Measurements from ENCODE around the gene CHRNE. TPM values are rescaled to one million over a fixed set of nuclear protein-coding genes. Genes with fewer than 3 reads are reported as not detected.

Gene CHRNE
- total RNA-seq = 0.32 and 0.44 TPM in 2 replicates

DNA sequence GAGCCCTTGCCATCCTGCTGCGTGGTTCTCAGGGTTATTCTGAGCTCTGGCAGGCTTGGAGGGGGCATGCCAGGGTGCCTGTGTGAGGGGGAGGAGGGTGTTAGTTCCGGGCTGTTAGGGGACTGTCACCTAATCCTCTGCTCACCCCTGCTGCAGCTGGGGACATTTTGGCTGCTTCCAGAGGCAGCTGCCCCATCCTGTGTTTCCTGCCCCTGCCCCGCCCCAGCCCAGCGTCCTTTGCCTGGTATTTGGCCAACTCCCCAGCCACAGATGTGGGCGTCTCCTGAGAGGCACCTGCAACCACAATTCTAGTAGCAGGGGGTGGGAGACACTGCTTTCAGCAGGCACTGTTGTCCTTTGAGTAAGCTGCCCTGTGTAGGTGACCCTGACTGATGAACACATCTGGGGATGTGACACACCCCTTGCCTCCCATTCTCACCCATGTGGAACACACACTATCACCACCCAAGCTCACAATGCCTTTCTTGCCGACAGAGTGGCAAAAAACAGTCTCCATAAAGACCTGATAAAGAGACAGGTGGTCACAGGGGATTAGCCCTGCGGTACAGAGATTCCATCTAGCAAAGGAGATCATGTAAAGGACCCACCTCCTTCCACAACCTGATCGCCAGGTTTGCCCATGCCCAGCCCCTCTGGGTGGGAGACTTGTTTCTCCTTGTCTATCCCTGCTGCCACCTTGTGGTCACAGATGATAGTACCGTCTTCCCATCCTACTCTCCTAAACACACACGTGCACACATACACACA lies at the start of gene CHRNE:
Gene CHRNE, minus strand, starts transcription at position 48 of the 768 bp plus-strand sequence. Its CDS starts 35 bp downstream, at position 13.
- Mint-ChIP-seq H3K27me3 (ENCODE audit: low read depth) (peaks cover 2% of the 10 kb centered on the region), H3K9me3 (no peaks in the 10 kb centered on the region)
- intact Hi-C loops (cut with micrococcal nuclease) = loop anchor here (10.0 kb wide), 1 partner anchor 198 kb away; the partner anchor contains the start of gene PELP1

GRCh38 chr17:4951486-4951885 lies 48.6 kb upstream of the CHRNE start:
- no peak for DNase-seq (ENCODE audit: low spot score)
- Mint-ChIP-seq H3K4me1 (ENCODE audit: low read depth) (peaks cover 18% of the 10 kb centered on the region), H3K9me3 (no peaks in the 10 kb centered on the region), H3K36me3 (ENCODE audit: low read depth) (peaks cover 21% of the 10 kb centered on the region), H3K27me3 (ENCODE audit: low read depth) (no peaks in the 10 kb centered on the region), H3K4me3 (ENCODE audit: low read depth) (peak overlapping the region; percentile 88), H3K27ac (peak overlapping the region; percentile 94)
- intact Hi-C loops (cut with micrococcal nuclease) = no loop called here

More for the DNA sequence above, at the start of gene CHRNE:
- Mint-ChIP-seq H3K36me3 (ENCODE audit: low read depth) (no peaks in the 10 kb centered on the region), H3K27ac (peak within 1 kb of the TSS; percentile 43), H3K4me3 (ENCODE audit: low read depth) (peak within 1 kb of the TSS; percentile 19), H3K4me1 (ENCODE audit: low read depth) (peaks cover 25% of the 10 kb centered on the region)
- DNase-seq (ENCODE audit: low spot score) = peak; percentile 65

- H3K4me3 Mint-ChIP-seq (ENCODE audit: low read depth) = peak within 1 kb of the TSS; percentile 88
- DNase-seq (ENCODE audit: low spot score) = no peak
- H3K9me3 Mint-ChIP-seq = no peaks in the 10 kb centered on the region
- peak within 1 kb of the TSS; percentile 94 for H3K27ac Mint-ChIP-seq
- intact Hi-C loops (cut with micrococcal nuclease) = no loop called here
- no peaks in the 10 kb centered on the region for H3K27me3 Mint-ChIP-seq (ENCODE audit: low read depth)
- peaks cover 21% of the 10 kb centered on the region for H3K36me3 Mint-ChIP-seq (ENCODE audit: low read depth)
- peaks cover 20% of the 10 kb centered on the region for H3K4me1 Mint-ChIP-seq (ENCODE audit: low read depth)
Measured at GRCh38 chr17:4950746-4951204, 47.9 kb upstream of the CHRNE start, which contains the start of gene ENO3. TSS of gene ENO3 (plus strand) at chr17:4951119. CDS start at chr17:4951830, 711 bp downstream.

DNA sequence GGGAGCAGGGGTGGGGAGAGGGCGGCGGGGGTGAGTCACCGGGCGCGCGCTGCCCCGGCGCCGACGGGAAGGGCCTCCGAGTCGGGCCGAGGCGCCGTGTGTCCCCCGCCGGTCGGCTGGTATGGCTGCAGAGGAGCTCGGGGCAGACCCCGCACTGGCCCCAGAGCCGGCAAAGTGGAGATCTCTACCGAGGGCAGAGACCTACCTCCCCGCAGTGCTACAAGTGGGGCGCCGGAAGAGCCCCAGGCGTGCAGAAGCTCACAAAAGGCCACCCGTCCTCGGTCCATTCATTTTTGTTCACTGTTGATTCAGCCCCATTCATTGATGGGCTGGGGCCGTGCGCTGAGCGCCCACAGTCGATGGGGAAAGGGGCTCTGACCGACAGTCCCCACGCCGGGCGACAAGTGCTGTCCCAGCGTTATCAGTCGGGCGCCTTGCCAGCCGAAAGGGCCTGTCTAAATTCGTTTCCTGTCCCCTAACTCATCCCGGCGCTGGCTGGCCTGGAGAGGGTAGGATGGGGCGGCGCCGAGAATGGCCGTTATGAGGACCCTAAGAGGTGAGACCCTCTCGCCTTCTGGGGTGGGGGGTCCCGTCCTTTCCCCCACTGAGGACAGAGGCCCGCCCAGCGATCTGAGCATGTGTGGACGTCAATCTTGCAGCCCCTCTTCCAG lies 47.3 kb upstream of the CHRNE start:
- H3K4me1 Mint-ChIP-seq (ENCODE audit: low read depth) = peaks cover 25% of the 10 kb centered on the region
- DNase-seq (ENCODE audit: low spot score) = no peak
- H3K27me3 Mint-ChIP-seq (ENCODE audit: low read depth) = no peaks in the 10 kb centered on the region
- peaks cover 25% of the 10 kb centered on the region for H3K36me3 Mint-ChIP-seq (ENCODE audit: low read depth)
- intact Hi-C loops (cut with micrococcal nuclease) = no loop called here
- H3K9me3 Mint-ChIP-seq = no peaks in the 10 kb centered on the region
- H3K4me3 Mint-ChIP-seq (ENCODE audit: low read depth) = peak overlapping the region; percentile 88
- peak overlapping the region; percentile 94 for H3K27ac Mint-ChIP-seq

GRCh38 chr17:4949321-4950074 lies 46.6 kb upstream of the CHRNE start:
- Mint-ChIP-seq H3K27me3 (ENCODE audit: low read depth) (no peaks in the 10 kb centered on the region), H3K27ac (peak overlapping the region; percentile 86), H3K4me3 (ENCODE audit: low read depth) (peak overlapping the region; percentile 79), H3K36me3 (ENCODE audit: low read depth) (peaks cover 32% of the 10 kb centered on the region), H3K9me3 (no peaks in the 10 kb centered on the region), H3K4me1 (ENCODE audit: low read depth) (peaks cover 32% of the 10 kb centered on the region)
- intact Hi-C loops (cut with micrococcal nuclease) = loop anchor here (2.0 to 10.0 kb wide), 2 partner anchors 239 to 585 kb away; partner anchors contain the start of genes ARRB2 and UBE2G1
- peak; percentile 77 for DNase-seq (ENCODE audit: low spot score)

DNA sequence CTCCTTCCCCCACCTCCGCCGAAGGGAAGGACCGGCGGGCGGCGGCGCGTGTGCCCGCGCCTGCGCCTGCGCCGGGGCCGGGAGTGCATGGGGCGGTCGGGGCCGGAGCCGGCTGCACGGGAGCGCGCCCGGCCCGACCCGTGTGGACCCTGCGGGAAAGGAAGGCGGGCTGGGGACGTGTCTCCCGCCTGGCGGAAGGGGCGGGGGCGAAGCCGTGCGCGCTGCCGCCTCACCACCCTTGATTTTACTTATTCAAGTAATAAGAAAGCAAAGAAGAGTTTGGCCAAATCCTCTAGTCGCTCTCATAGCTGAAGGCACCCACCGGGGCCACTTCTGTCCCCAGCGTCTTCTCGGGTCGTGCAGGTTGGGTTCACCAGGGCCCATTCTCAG lies 46.0 kb upstream of the CHRNE start:
- Mint-ChIP-seq H3K27me3 (ENCODE audit: low read depth) (no peaks in the 10 kb centered on the region), H3K4me3 (ENCODE audit: low read depth) (peak overlapping the region; percentile 100), H3K36me3 (ENCODE audit: low read depth) (peaks cover 38% of the 10 kb centered on the region), H3K27ac (peak overlapping the region; percentile 100), H3K9me3 (no peaks in the 10 kb centered on the region), H3K4me1 (ENCODE audit: low read depth) (peaks cover 37% of the 10 kb centered on the region)
- no peak for DNase-seq (ENCODE audit: low spot score)
- intact Hi-C loops (cut with micrococcal nuclease) = loop anchor here (1.0 to 10.0 kb wide), 4 partner anchors 9 to 584 kb away; partner anchors contain the start of genes ARRB2, RNF167, SLC25A11 and SPAG7

- H3K4me3 Mint-ChIP-seq (ENCODE audit: low read depth) = peak within 1 kb of the TSS; percentile 100
- peak within 1 kb of the TSS; percentile 100 for H3K27ac Mint-ChIP-seq
- peak; percentile 87 for DNase-seq (ENCODE audit: low spot score)
- no peaks in the 10 kb centered on the region for H3K27me3 Mint-ChIP-seq (ENCODE audit: low read depth)
- no peaks in the 10 kb centered on the region for H3K9me3 Mint-ChIP-seq
- intact Hi-C loops (cut with micrococcal nuclease) = loop anchor here (1.0 to 10.0 kb wide), 4 partner anchors 8 to 584 kb away; partner anchors contain the start of genes ARRB2, RNF167, SLC25A11 and SPAG7
- peaks cover 42% of the 10 kb centered on the region for H3K36me3 Mint-ChIP-seq (ENCODE audit: low read depth)
- H3K4me1 Mint-ChIP-seq (ENCODE audit: low read depth) = peaks cover 40% of the 10 kb centered on the region
Measured at GRCh38 chr17:4948166-4948930, 45.5 kb upstream of the CHRNE start, which contains the start of gene PFN1. TSS of gene PFN1 (minus strand) at chr17:4948530. CDS start at chr17:4948394, 136 bp downstream.

DNA sequence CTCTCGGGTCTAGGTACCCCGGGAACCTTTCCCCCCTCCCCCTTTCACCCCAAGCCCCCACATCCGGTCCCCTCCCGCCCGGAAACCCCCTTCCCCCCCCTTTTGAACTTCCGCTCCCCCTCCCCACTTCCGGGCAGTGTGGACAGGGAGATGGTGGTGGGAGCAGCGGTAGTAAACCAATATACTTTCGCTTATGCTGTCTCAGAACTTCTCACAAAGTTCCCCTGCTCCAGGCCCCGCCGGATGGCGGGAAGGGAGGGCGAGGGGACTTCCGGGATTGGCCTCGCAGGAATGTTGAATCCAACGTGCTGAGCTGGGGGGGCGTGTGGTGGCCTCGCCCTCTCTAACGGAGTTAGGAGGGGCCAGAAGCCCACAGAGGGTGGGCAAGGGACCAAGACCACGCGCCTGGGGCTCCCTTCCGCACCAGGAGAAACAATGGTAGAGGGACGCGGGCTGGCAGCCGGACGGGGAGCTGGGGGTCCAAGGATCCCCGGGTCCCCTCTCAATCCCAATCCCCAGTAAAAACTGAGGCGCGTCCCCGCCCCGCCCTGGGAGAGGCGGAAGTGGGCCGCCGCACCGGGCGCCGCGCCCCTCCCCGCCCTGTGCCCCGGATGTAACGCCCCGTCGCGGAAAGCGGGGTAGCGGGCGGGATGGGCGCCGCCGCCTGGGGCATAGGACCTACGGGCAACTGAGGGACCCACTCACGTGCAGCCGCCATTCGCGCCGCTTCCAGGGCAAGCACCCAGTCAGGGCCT lies 44.7 kb upstream of the CHRNE start:
- Mint-ChIP-seq H3K4me1 (ENCODE audit: low read depth) (peaks cover 45% of the 10 kb centered on the region), H3K27ac (peak overlapping the region; percentile 95), H3K36me3 (ENCODE audit: low read depth) (peaks cover 50% of the 10 kb centered on the region)

DNA sequence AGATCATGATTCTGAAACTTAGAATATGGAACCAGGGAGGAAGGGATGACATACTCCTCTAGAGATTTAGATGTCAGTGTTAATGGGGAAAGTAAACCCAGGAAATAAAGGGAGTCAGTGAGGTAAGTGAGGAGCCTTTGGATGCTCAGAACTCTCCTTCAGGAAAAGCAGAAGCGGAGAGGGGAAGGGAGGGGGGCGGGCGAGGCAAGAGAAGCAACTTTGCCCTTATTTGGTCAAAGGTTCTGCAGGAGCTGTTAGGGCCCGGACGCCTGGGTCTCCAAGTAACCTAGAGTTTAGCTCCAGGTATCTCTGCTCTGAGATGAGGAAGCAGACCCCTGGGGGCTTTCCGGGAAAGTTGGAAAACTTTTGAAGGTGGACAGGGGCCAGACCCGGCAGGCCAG lies 44.1 kb upstream of the CHRNE start:
- Mint-ChIP-seq H3K36me3 (ENCODE audit: low read depth) (peaks cover 55% of the 10 kb centered on the region), H3K4me3 (ENCODE audit: low read depth) (peak overlapping the region; percentile 100), H3K4me1 (ENCODE audit: low read depth) (peaks cover 51% of the 10 kb centered on the region), H3K9me3 (no peaks in the 10 kb centered on the region), H3K27me3 (ENCODE audit: low read depth) (no peaks in the 10 kb centered on the region), H3K27ac (peak overlapping the region; percentile 95)
- intact Hi-C loops (cut with micrococcal nuclease) = loop anchor here (10.0 kb wide), 1 partner anchor 582 kb away; the partner anchor contains the start of gene UBE2G1
- DNase-seq (ENCODE audit: low spot score) = no peak

More for the DNA sequence above, 44.7 kb upstream of the CHRNE start:
- Mint-ChIP-seq H3K27me3 (ENCODE audit: low read depth) (no peaks in the 10 kb centered on the region), H3K9me3 (no peaks in the 10 kb centered on the region), H3K4me3 (ENCODE audit: low read depth) (peak overlapping the region; percentile 100)
- peak; percentile 69 for DNase-seq (ENCODE audit: low spot score)
- intact Hi-C loops (cut with micrococcal nuclease) = loop anchor here (1.0 to 10.0 kb wide), 4 partner anchors 7 to 583 kb away; partner anchors contain the start of genes ARRB2, RNF167, SLC25A11 and SPAG7

DNA sequence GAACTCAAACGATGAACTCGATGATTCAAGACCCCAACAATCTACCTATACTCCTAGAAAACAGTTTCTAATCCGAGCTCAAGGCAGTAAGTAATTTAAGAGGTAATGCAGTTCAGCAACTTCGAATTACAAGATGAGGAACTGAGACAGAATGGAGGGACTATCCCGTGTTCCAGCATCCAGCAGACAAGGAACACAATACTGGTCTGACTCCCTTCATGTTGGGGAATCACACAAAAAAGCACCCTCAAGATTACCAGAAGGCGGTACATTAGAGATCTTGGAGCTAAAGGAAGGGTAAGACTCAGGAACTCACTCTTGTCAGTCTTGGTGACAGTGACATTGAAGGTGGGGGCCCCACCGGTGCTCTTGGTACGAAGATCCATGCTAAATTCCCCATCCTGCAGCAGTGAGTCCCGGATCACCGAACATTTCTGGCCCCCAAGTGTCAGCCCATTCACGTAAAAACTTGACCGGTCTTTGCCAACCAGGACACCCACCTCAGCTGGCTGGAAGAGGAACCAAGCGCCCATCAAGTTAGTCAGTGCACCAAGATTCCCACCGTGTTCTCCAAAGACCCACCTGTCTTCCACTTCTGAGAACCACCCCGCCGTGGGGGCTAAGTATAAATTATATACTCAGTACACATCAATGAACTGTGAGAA lies 43.5 kb upstream of the CHRNE start:
- peak overlapping the region; percentile 95 for H3K27ac Mint-ChIP-seq
- H3K27me3 Mint-ChIP-seq (ENCODE audit: low read depth) = no peaks in the 10 kb centered on the region
- intact Hi-C loops (cut with micrococcal nuclease) = loop anchor here (10.0 kb wide), 1 partner anchor 582 kb away; the partner anchor contains the start of gene UBE2G1
- DNase-seq (ENCODE audit: low spot score) = no peak
- no peaks in the 10 kb centered on the region for H3K9me3 Mint-ChIP-seq
- peaks cover 56% of the 10 kb centered on the region for H3K4me1 Mint-ChIP-seq (ENCODE audit: low read depth)
- H3K36me3 Mint-ChIP-seq (ENCODE audit: low read depth) = peaks cover 61% of the 10 kb centered on the region
- H3K4me3 Mint-ChIP-seq (ENCODE audit: low read depth) = peak overlapping the region; percentile 100

Measured in activated T-helper 2 cell treated with anti-CD3 and anti-CD28 coated beads, Interferon-gamma antibody, Interleukin-2, Interleukin-4, amounts not matched to agents 10 μg/mL and 5 μg/mL and 100 μg/mL, durations not matched to agents 14 hours and 24 hours and 36 hours (primary cell).